Activated CD8-positive, alpha-beta memory T cell treated with anti-CD3 and anti-CD28 coated beads for 4 hours (primary cell): ENCODE data around the gene ZNRF2.

Experiments used
- DNase-seq, 2 donors: peaks; one replicate each; pipeline ENCODE4 v3.0.0-alpha.2; 2020; ENCODE audit warnings: low read depth in 2 of 2

The ZNRF2 gene

DNA sequence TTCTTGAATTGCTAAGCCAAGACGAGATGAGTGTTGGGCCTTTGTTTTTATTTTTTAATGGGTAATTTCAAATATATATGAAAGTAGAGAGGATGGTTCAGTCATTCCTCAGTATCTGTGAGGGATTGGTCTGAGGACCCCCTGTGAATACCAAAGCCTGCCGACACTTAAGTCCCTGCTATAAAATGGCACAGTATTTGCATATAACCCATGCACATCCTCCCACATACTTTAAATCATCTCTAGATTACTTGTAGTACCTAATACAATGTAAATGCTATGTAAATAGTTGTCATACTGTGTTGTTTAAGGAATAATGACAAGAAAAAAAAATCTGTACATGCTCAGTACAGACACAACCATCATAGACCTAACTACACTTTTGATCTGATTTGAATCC, 120.8 kb downstream of the ZNRF2 start:
- no peak for DNase-seq

DNA sequence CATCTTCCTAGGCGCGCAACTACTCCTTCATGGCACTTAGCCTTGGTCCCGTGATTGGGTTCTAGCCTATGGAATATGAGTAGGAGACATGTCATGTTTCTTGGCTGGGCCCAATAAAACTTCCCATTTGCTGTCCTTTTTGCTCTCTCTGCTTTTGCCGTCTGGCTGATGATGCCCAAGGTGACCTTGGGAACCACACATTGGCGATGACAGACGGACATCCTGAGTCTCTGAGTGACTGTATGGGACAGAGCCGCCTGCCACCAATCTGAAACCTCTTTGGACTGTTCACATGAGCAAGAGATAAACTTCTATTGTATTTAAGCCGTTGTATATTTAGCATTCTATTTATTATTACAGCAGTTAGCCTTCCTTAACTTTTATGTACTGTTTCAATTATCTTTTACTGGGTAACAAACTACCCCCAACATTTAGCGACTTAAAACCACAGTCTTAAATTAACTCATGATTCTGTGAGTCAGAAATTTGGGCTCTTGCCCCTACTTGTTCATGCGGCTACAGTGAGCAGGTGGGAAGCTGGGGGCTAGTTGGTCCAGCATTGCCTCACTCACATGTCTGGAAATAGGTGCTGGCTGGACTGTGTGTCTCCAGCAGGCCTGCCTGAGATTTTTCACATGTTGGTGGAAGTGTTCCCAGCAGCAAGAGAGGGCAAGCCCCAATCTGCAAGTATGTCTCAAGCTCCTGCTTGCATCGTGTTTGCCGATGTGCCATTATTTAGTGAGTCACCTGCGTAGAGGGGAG, 122.4 kb downstream of the ZNRF2 start:
- DNase-seq: no peak

- DNase-seq: no peak
These were observed 126.8 kb downstream of the ZNRF2 start for GRCh38 chr7:30411173-30411572.

DNA sequence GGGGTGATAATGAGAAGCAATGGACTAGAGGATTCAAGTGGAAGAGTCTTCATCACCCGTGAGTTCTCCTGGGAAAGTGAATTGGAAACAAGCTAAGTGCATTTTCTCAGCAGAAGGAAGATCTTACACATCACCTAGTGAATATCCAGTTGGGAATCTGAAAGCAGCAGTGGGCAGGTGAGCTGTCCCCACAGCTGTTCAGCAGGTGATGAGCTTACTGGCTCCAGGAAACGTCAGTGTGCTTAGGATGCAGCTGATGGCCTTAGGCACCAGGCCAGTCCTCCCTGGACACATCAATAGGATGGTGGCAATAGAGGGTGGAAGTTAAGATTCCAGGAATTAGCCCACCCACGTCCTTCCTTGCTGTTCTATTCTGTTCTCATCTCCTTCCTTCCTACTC, 127.5 kb downstream of the ZNRF2 start:
- no peak for DNase-seq

DNA sequence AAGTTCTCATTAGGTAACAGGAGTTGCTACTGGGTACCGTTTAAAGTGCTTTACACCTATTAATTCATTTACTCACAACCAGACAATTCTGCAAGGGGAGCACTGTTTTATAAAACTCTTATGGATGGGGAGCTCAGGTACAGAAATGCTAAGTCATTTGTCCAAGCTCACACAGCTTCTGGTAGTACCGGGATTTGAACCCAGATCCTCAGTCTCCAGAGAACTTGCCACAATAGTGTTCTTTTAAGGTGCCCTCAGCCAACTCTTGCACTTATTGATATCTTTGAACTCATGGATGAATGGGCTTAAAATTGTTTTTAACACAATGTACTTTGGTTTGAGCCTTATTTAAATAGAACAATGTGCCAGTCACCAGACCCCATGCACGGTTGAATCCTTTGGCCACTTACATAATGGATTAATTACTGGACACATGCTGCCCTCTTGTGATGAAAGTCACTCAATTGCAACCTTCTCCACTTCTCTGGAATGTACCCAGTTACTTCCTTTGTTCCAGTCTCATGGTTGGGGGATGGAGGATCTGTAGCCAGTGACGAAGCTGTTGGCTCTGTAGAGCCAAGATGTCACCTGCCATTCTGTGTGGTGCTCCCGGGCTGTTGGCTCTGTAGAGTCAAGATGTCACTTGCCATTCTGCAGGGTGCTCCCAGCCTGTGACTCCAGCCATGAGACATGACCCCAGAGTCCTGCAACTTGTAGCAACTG, 128.5 kb downstream of the ZNRF2 start:
- DNase-seq: no peak

DNA sequence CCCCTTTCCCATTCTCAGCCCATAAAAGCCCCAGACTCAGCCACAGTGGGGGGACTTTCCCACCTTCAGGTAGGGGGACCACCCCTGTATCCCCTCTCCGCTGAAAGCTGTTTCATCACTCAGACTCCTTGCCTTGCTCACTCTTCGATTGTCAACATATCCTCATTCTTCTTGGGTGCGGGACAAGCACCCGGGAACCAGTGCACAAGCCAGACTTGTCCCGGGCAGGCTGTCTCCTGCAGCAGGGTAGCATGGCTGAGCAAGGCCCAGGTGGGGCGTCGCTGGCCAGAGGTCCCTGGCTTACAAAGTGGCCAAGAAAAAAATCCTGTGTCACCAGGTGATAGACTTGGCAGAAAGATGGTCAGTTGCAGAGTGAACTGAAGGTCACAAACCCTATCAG, 129.5 kb downstream of the ZNRF2 start:
- DNase-seq: no peak
